ENCODE data around the gene PPP6R2.

Gene PPP6R2

DNA sequence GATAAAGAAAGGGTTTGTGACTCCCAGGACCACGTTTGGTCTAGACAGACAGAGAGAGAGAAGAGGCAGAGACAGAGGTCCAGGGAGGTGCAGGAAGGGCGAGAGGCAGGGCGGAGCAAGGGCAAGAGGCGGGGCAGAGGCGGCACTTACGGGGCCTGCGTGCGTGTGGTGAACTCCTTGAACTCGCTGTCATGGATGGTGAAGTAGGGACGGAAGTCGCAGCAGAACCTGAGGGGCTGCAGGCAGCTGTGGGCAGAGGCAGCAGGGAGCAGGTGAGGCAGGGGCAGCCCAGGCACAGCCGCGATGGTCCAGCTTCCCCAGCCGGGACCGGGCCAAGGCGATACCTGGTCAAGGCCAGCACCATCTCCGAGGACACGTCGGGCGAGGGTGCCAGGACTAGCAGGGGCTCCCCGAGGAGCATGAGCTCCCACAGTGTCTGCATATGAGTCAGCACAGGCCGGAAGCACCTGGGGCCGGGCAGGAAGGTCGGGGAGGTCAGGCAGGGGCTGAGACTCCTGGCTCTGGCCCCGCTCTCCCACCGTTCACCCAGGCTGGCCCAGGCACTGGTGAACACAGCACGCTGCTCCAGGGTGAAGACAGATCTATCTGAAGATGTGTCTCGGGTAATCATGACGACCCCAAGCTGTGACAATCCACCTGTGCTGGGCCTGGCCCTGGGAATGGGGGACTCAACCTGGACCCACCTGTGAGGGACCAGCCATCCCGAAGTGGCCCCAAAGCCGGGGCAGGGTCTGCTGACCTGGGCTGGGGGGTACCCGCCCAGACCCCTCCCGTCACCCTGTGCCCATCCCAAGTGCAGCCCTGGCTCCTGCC is 28.5 kb upstream of the PPP6R2 start:
- H3K9me3 ChIP-seq (ENCODE audit: insufficient read depth, low read depth, low read length): no peaks in the 10 kb centered on the region
- H2AFZ ChIP-seq (ENCODE audit: low read length): peak overlapping the region; percentile 84
- no peaks in the 10 kb centered on the region for H3K9me2 ChIP-seq (replicated peaks; ENCODE audit: low read depth, low read length)
- peak overlapping the region; percentile 83 for H3K9ac ChIP-seq (ENCODE audit: low read depth, low read length, poor library complexity, severe bottlenecking)
- H3K4me1 ChIP-seq (ENCODE audit: insufficient read depth, low read length, poor library complexity, severe bottlenecking): peaks cover 37% of the 10 kb centered on the region
- peak overlapping the region; percentile 97 for H3K4me2 ChIP-seq (ENCODE audit: low read depth, low read length, poor library complexity, severe bottlenecking)
- peak overlapping the region; percentile 80 for H3K4me3 ChIP-seq (ENCODE audit: low read length, poor library complexity, severe bottlenecking)
- no peak for TF ChIP-seq EZH2phosphoT487 (IDR thresholded peaks at IDR 0.05; ENCODE audit: borderline replicate concordance)
- TF ChIP-seq, protein P1, sequence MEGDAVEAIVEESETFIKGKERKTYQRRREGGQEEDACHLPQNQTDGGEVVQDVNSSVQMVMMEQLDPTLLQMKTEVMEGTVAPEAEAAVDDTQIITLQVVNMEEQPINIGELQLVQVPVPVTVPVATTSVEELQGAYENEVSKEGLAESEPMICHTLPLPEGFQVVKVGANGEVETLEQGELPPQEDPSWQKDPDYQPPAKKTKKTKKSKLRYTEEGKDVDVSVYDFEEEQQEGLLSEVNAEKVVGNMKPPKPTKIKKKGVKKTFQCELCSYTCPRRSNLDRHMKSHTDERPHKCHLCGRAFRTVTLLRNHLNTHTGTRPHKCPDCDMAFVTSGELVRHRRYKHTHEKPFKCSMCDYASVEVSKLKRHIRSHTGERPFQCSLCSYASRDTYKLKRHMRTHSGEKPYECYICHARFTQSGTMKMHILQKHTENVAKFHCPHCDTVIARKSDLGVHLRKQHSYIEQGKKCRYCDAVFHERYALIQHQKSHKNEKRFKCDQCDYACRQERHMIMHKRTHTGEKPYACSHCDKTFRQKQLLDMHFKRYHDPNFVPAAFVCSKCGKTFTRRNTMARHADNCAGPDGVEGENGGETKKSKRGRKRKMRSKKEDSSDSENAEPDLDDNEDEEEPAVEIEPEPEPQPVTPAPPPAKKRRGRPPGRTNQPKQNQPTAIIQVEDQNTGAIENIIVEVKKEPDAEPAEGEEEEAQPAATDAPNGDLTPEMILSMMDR (conservative IDR thresholded peaks at IDR 0.05; ENCODE audit: low read length): no peak
- no peaks in the 10 kb centered on the region for H3K36me3 ChIP-seq (ENCODE audit: insufficient read depth, low read length)
- no peaks in the 10 kb centered on the region for H3F3A ChIP-seq (ENCODE audit: low read depth)
- H3K79me2 ChIP-seq (ENCODE audit: insufficient read depth, low read length): peaks cover 5% of the 10 kb centered on the region; the same call in 1 of the 2 replicates
- no peaks in the 10 kb centered on the region for H4K20me1 ChIP-seq (ENCODE audit: insufficient read depth, low read length, poor library complexity, severe bottlenecking)
- H3K27me3 ChIP-seq (ENCODE audit: insufficient read depth, low read length, poor library complexity, severe bottlenecking): no peaks in the 10 kb centered on the region

DNA sequence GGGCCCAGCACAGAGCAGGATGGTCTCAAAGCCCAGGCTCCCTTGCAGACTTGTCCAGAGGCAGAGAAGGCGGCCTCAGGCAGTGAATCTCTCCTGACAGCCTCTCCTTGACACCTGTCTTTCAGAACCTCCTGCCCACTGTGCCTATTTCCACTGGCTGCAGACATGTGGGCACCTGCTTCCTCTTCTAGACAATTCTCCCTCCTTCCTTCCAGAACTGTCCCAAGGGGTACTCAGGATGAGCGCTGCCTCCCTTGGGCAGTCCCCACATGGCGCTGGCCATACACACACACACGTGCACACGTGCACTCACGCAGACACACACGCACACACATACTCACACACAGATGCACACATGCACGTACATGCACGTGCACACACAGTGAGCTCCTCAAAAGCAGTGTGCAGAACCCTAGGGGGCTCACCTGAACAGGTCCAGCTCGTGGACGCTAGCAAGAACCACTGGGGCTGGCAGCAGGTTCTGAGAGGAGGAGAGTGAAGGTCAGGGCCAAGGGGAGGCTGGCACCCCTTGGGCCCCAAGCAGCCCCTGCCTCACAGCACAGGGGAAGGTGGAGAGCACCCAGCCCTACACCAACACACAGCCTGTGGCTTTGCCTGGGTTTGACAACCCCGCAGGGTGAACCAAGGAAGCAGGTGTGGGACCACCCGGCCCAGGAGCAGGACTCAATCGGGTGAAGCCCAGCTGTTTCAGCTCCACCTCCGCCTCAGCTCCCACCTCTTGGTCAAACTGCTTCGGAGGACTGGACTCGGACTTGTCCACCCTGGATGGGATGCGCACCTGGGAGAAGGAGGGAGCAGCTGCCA is 27.6 kb upstream of the PPP6R2 start:
- no peak for TF ChIP-seq EZH2phosphoT487 (IDR thresholded peaks at IDR 0.05; ENCODE audit: borderline replicate concordance)
- TF ChIP-seq, protein P1 (conservative IDR thresholded peaks at IDR 0.05; ENCODE audit: low read length): no peak
- no peaks in the 10 kb centered on the region for H3K27me3 ChIP-seq (ENCODE audit: insufficient read depth, low read length, poor library complexity, severe bottlenecking)

DNA sequence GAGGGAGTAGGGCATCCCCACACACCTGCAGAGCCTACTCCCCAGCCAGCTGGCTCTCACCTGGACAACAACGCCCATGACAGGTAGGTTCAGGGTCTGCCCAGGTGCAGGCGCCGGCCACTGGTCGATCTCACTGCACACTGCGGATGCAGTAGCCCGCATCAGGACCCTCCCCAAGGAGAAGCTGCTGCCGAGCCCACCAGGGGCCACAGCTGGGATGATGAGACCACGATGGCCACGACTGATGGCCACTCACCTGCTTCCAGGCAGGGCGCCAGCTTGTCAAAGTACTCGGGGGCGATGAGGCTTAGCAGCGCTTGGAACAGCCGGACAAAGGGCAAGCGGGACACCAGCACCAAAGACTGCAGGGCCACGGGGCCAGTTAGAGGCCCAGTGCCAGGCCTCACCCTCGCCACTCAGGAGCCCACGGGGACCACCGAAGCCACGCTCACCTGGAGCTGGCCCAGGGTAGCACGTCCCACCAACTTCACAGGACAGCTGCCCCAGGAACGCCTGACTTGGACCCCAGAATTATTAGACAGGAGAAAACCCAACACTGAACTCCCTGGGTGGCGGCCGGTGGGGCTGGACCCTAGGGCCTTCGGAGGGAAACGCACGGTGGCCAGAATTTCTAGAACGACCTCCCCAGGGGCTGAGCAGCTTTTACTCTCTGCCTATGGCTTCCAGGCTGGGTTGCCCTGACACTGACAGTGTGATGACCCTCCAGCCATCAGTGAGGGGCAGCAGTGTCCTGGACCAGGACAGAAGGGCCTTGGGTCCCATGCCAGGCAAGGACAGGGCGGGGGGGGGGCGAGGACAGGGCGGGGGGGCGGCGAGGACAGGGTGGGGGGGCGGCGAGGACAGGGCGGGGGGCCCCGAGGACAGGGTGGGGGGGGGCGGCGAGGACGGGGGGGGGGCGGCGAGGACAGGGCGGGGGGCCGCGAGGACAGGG is 26.7 kb upstream of the PPP6R2 start:
- H3K36me3 ChIP-seq (ENCODE audit: insufficient read depth, low read length): no peaks in the 10 kb centered on the region
- H3K4me2 ChIP-seq (ENCODE audit: low read depth, low read length, poor library complexity, severe bottlenecking): peak overlapping the region; percentile 97
- no peak overlapping the region for H2AFZ ChIP-seq (ENCODE audit: low read length)
- H3K9me2 ChIP-seq (replicated peaks; ENCODE audit: low read depth, low read length): no peaks in the 10 kb centered on the region
- no peaks in the 10 kb centered on the region for H4K20me1 ChIP-seq (ENCODE audit: insufficient read depth, low read length, poor library complexity, severe bottlenecking)
- peaks cover 30% of the 10 kb centered on the region for H3K4me1 ChIP-seq (ENCODE audit: insufficient read depth, low read length, poor library complexity, severe bottlenecking)
- H3K9ac ChIP-seq (ENCODE audit: low read depth, low read length, poor library complexity, severe bottlenecking): no peak overlapping the region
- peaks cover 5% of the 10 kb centered on the region; the same call in 1 of the 2 replicates for H3K79me2 ChIP-seq (ENCODE audit: insufficient read depth, low read length)
- TF ChIP-seq, protein P1 (conservative IDR thresholded peaks at IDR 0.05; ENCODE audit: low read length): no peak
- no peak for TF ChIP-seq EZH2phosphoT487 (IDR thresholded peaks at IDR 0.05; ENCODE audit: borderline replicate concordance)
- H3K4me3 ChIP-seq (ENCODE audit: low read length, poor library complexity, severe bottlenecking): no peak overlapping the region
- H3F3A ChIP-seq (ENCODE audit: low read depth): no peaks in the 10 kb centered on the region
- H3K9me3 ChIP-seq (ENCODE audit: insufficient read depth, low read depth, low read length): no peaks in the 10 kb centered on the region
- H3K27me3 ChIP-seq (ENCODE audit: insufficient read depth, low read length, poor library complexity, severe bottlenecking): no peaks in the 10 kb centered on the region

More for the DNA sequence above, 27.6 kb upstream of the PPP6R2 start:
- Histone ChIP-seq H3F3A (ENCODE audit: low read depth) (no peaks in the 10 kb centered on the region), H3K9ac (ENCODE audit: low read depth, low read length, poor library complexity, severe bottlenecking) (peak overlapping the region; percentile 83), H3K4me2 (ENCODE audit: low read depth, low read length, poor library complexity, severe bottlenecking) (peak overlapping the region; percentile 97), H3K36me3 (ENCODE audit: insufficient read depth, low read length) (no peaks in the 10 kb centered on the region), H3K4me3 (ENCODE audit: low read length, poor library complexity, severe bottlenecking) (peak overlapping the region; percentile 80), H3K9me2 (replicated peaks; ENCODE audit: low read depth, low read length) (no peaks in the 10 kb centered on the region), H3K4me1 (ENCODE audit: insufficient read depth, low read length, poor library complexity, severe bottlenecking) (peaks cover 30% of the 10 kb centered on the region), H2AFZ (ENCODE audit: low read length) (no peak overlapping the region), H3K79me2 (ENCODE audit: insufficient read depth, low read length) (peaks cover 5% of the 10 kb centered on the region; the same call in 1 of the 2 replicates), H4K20me1 (ENCODE audit: insufficient read depth, low read length, poor library complexity, severe bottlenecking) (no peaks in the 10 kb centered on the region), H3K9me3 (ENCODE audit: insufficient read depth, low read depth, low read length) (no peaks in the 10 kb centered on the region)

Measured in Loucy (cell line).